GM12878 (cell line): ENCODE results near the gene EVA1A. TPM values are rescaled to one million over a fixed set of nuclear protein-coding genes. Genes with fewer than 3 reads are reported as not detected.

ENCODE experiments used
- ATAC-seq: fragments of 200-7000 bp; cut with Tn5 transposase; 3 replicates; pipeline ENCODE4 v1.9.1; 2020; ENCODE audit warnings: mild to moderate bottlenecking, moderate library complexity
- BruUV-seq: library from RNA; stranded (reverse); fragments of 400-500 nt; replicated peaks from 2 replicates; lab custom pipeline; 2021; lab: Mats Ljungman, UMichigan
- CTCF ChIA-PET: fragments of 300-600 bp; sonication (Branson Sonifier 250); formaldehyde crosslinking; extraction: SDS; loops from one replicate; lab custom pipeline; 2021; ENCODE audit warnings: inconsistent platforms; lab: Yijun Ruan, JAX
- POLR2A ChIA-PET: fragments of 350-600 bp; formaldehyde crosslinking; extraction: SDS; loops from one replicate; lab custom pipeline; 2021; ENCODE audit warnings: inconsistent platforms; lab: Charles Lee
- RAD21 ChIA-PET: fragments of 300-600 bp; sonication (Branson Sonifier 250); formaldehyde crosslinking; loops from one replicate; lab custom pipeline; 2023; ENCODE audit warnings: antibody characterized with exemption; ENCODE audit not compliant: unreplicated experiment; lab: Charles Lee
- SMC1A ChIA-PET: fragments of 300-600 bp; sonication (Branson Sonifier 250); formaldehyde crosslinking; loops from one replicate; lab custom pipeline; 2023; ENCODE audit not compliant: unreplicated experiment, uncharacterized antibody; lab: Charles Lee
- DNase-seq: peaks from one replicate; pipeline ENCODE4 v3.0.0-alpha.2; 2011; ENCODE audit warnings: low read depth, low spot score
- FAIRE-seq: peaks from 3 replicates; lab custom pipeline; 2011; peaks lifted over from hg19 to GRCh38; lab: Jason Lieb, UNC
- H2AFZ ChIP-seq: 2 replicates; pipeline ENCODE4 v1.6.0; 2011; ENCODE audit warnings: low read depth, low read length, control low read depth; ENCODE audit not compliant: control insufficient read depth
- H3K27ac ChIP-seq: 2 replicates; pipeline ENCODE4 v1.5.1; 2011; ENCODE audit warnings: control low read depth; ENCODE audit not compliant: control insufficient read depth, insufficient read depth
- H3K27me3 ChIP-seq, 2 experiments: replicated peaks in 1 of 2; 2 replicates each; pipeline versions ENCODE4 v1.6.0 to v1.6.1; 2011; ENCODE audit warnings: low read length in 1 of 2; ENCODE audit not compliant: control insufficient read depth in 2 of 2, insufficient read depth in 2 of 2
- H3K36me3 ChIP-seq, 2 experiments: 2 replicates each; pipeline ENCODE4 v1.5.1; 2011; ENCODE audit warnings: low read length in 1 of 2; ENCODE audit not compliant: control insufficient read depth in 2 of 2, insufficient read depth in 2 of 2
- H3K4me1 ChIP-seq: 2 replicates; pipeline ENCODE4 v1.6.1; 2011; ENCODE audit warnings: mild to moderate bottlenecking, low read length, moderate library complexity, mixed read lengths; ENCODE audit not compliant: control insufficient read depth, insufficient read depth
- H3K4me2 ChIP-seq: 2 replicates; pipeline ENCODE4 v1.6.0; 2011; ENCODE audit warnings: control low read depth; ENCODE audit not compliant: control insufficient read depth, insufficient read depth
- H3K4me3 ChIP-seq: fragments of 200-600 bp; sonication (generic); 2 replicates; pipeline ENCODE4 v1.5.1; 2016
- H3K79me2 ChIP-seq: 2 replicates; pipeline ENCODE4 v1.6.0; 2011; ENCODE audit warnings: low read length; ENCODE audit not compliant: control insufficient read depth, insufficient read depth
- H3K9ac ChIP-seq: 2 replicates; pipeline ENCODE4 v1.8.0; 2011; ENCODE audit warnings: low read length, control low read depth, mixed read lengths; ENCODE audit not compliant: control insufficient read depth, insufficient read depth
- H3K9me3 ChIP-seq: replicated peaks from 3 replicates; pipeline ENCODE4 v1.5.1; 2011; ENCODE audit warnings: mild to moderate bottlenecking, low read length; ENCODE audit not compliant: control insufficient read depth, insufficient read depth
- H4K20me1 ChIP-seq: 2 replicates; pipeline ENCODE4 v1.6.0; 2011; ENCODE audit not compliant: control insufficient read depth, insufficient read depth
- IKZF1 ChIP-seq: fragments of 450-650 bp; conservative IDR thresholded peaks from 2 replicates; pipeline ENCODE4 v1.6.1; 2017; ENCODE audit warnings: antibody characterized with exemption, mild to moderate bottlenecking
- MAX ChIP-seq: IDR thresholded peaks from 2 replicates; pipeline ENCODE4 v1.6.1; 2012; ENCODE audit warnings: low read depth, low read length, improper control_type of control experiment
- REST ChIP-seq: IDR thresholded peaks from 2 replicates; pipeline ENCODE4 v1.6.1; 2012; ENCODE audit warnings: mild to moderate bottlenecking, low read depth, low read length
- SPI1 ChIP-seq: IDR thresholded peaks from 2 replicates; pipeline ENCODE4 v1.6.1; 2011; ENCODE audit warnings: low read depth, mild to moderate bottlenecking, low read length, moderate library complexity, borderline replicate concordance; ENCODE audit not compliant: insufficient read depth
- ZBTB11 ChIP-seq: fragments of 450-650 bp; formaldehyde crosslinking; IDR thresholded peaks from 2 replicates; pipeline ENCODE4 v1.5.0; 2022; ENCODE audit warnings: mild to moderate bottlenecking, missing genetic modification characterization
- WGBS: methylation state at CpG from one replicate; pipeline ENCODE4 v1.1.6; 2016; ENCODE audit warnings: low lambda C conversion rate; ENCODE audit not compliant: insufficient replicate concordance, insufficient coverage; ENCODE audit errors: missing lambda C conversion rate; 5-methylcytosine and 5-hydroxymethylcytosine counted together
- in situ Hi-C: fragments of 300-500 bp; cut with MboI; formaldehyde crosslinking; loops from 9 replicates; pipeline ENCODE4 v1.14.3; 2018; ENCODE audit warnings: mixed read lengths
- intact Hi-C: fragments of 100-400 bp; cut with micrococcal nuclease; formaldehyde crosslinking; loops from one replicate; pipeline ENCODE4 v1.14.2; 2022; ENCODE audit not compliant: unreplicated experiment
- polyA plus RNA-seq, 11 experiments: library from polyadenylated mRNA; depleted of rRNA in 4 of 11; unstranded in 6 of 11; stranded (reverse) in 5 of 11; fragments of >200 nt; fragmentation: Nextera tagmentation in 4 of 11; fragmentation: Illumina TruSeq in 1 of 11; extraction: Ambion mirVana in 4 of 11; extraction: Trizol in 1 of 11; gene quantifications; 1 replicate in 1 of 11; 2 replicates in 10 of 11; pipeline versions ENCODE4 v1.2.1 to v1.2.3, GENCODE V29; 2011 to 2016; ENCODE audit warnings: inconsistent platforms in 2 of 11, missing spikeins in 2 of 11, low read depth in 1 of 11
- total RNA-seq, 4 experiments: library from RNA; depleted of rRNA in 3 of 4; stranded (reverse); fragments of >200 nt in 3 of 4; fragmentation: Illumina TruSeq in 1 of 4; extraction: Trizol in 1 of 4; gene quantifications; 2 replicates each; pipeline versions ENCODE4 v1.2.1 to v1.2.3, GENCODE V29; 2013 to 2021

Gene EVA1A
- total and polyA plus RNA-seq, 10 of the 15 experiments (the other 5 are each of a cell fraction or from before 2014, with no cell fraction given): 0.13 to 1.0 (median 0.34) TPM; not detected in 5

- H3K27me3 ChIP-seq: no peaks in the 10 kb centered on the region
- RAD21 ChIA-PET: no interaction called here
- H3K27ac ChIP-seq: no peak overlapping the region
- no peaks in the 10 kb centered on the region for H3K79me2 ChIP-seq
- H3K9ac ChIP-seq: no peak overlapping the region
- no peak overlapping the region for H2AFZ ChIP-seq
- H3K36me3 ChIP-seq: no peaks in the 10 kb centered on the region
- H3K4me1 ChIP-seq: no peaks in the 10 kb centered on the region
- no peak overlapping the region for H3K4me2 ChIP-seq
- FAIRE-seq (no peak), ATAC-seq (no peak), DNase-seq (no peak)
- 0% methylated on average over 1 of the region's 1 CpG for WGBS
- H4K20me1 ChIP-seq: no peaks in the 10 kb centered on the region
- SMC1A ChIA-PET: interaction anchor here (0.7 to 1.4 kb wide), 5 partner anchors 10 to 333 kb away, joined by 3 to 4 read pairs (median 3); no protein-coding TSS in a partner anchor
- H3K4me3 ChIP-seq: no peak overlapping the region
- POLR2A ChIA-PET: no interaction called here
- CTCF ChIA-PET: interaction anchor here (0.6 kb wide), 1 partner anchor 334 kb away, joined by 4 read pairs; no protein-coding TSS in a partner anchor
- BruUV-seq: no TSS peak
- TF ChIP-seq MAX (no peak), IKZF1 (no peak), ZBTB11 (CRISPR knock-in tag) (no peak), REST (no peak), SPI1 (peak; percentile 65; the same call in 1 of the 2 replicates)
- intact Hi-C loops: no loop called here
- H3K9me3 ChIP-seq: no peaks in the 10 kb centered on the region
- in situ Hi-C loops: no loop called here
Observed at GRCh38 chr2:75532488-75532887, 28.3 kb downstream of the EVA1A start.
